ENCODE results near the gene ATG3.

The ATG3 gene

DNA sequence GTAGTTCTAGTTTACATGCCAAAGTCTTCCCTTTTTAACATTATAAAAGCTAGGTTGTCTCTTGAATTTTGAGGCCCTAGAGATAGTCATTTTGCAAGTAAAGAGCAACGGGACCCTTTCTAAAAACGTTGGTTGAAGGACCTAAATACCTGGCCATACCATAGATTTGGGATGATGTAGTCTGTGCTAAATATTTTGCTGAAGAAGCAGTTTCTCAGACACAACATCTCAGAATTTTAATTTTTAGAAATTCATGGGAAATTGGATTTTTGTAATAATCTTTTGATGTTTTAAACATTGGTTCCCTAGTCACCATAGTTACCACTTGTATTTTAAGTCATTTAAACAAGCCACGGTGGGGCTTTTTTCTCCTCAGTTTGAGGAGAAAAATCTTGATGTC, 21.3 kb upstream of the ATG3 start:
- ChIA-PET POLR2A (no interaction called here), CTCF (interaction anchor here (0.7 to 2.9 kb wide), 11 partner anchors 12 to 451 kb away, joined by 3 to 31 read pairs (median 5); no protein-coding TSS in a partner anchor)
- Histone ChIP-seq H3K9me3 (ENCODE audit: control insufficient read depth, insufficient read depth, low read depth, low read length) (no peaks in the 10 kb centered on the region), H3K4me3 (ENCODE audit: low read depth, low read length) (no peak overlapping the region), H3K27ac (ENCODE audit: extremely low read depth, low read depth, low read length) (no peak overlapping the region), H3K4me1 (ENCODE audit: control insufficient read depth, insufficient read depth, low read length) (no peaks in the 10 kb centered on the region), H3K36me3 (ENCODE audit: control insufficient read depth in 2 of 2, insufficient read depth in 1 of 2, low read length in 2 of 2) (peaks cover 0 to 54% of the 10 kb centered on the region in 2 experiments; a peak in 2 of 3 replicates)
- TF ChIP-seq ZEB2 (tag by site-specific recombination; IDR thresholded peaks at IDR 0.05) (no peak), ZNF501 (tag by site-specific recombination; IDR thresholded peaks at IDR 0.05) (no peak), ZNF394 (tag by site-specific recombination; IDR thresholded peaks at IDR 0.05; ENCODE audit: borderline replicate concordance) (no peak), KLF10 (tag by site-specific recombination; IDR thresholded peaks at IDR 0.05) (no peak), ZNF670 (tag by site-specific recombination; IDR thresholded peaks at IDR 0.05; ENCODE audit: low read depth) (no peak), ZNF138 (tag by site-specific recombination; IDR thresholded peaks at IDR 0.05; ENCODE audit: borderline replicate concordance) (no peak), YY2 (tag by site-specific recombination; IDR thresholded peaks at IDR 0.05) (no peak), ZNF76 (tag by site-specific recombination; IDR thresholded peaks at IDR 0.05; ENCODE audit: borderline replicate concordance, low read depth) (no peak), ZNF561 (tag by site-specific recombination; IDR thresholded peaks at IDR 0.05; ENCODE audit: borderline replicate concordance) (no peak), ZNF660 (tag by site-specific recombination; IDR thresholded peaks at IDR 0.05) (no peak), YY1 (tag by site-specific recombination; IDR thresholded peaks at IDR 0.05) (no peak), ZNF792 (tag by site-specific recombination; IDR thresholded peaks at IDR 0.05) (no peak), HOXD13 (CRISPR knock-in tag; IDR thresholded peaks at IDR 0.05; ENCODE audit: borderline replicate concordance) (no peak)
- TF ChIP-seq, protein P1, sequence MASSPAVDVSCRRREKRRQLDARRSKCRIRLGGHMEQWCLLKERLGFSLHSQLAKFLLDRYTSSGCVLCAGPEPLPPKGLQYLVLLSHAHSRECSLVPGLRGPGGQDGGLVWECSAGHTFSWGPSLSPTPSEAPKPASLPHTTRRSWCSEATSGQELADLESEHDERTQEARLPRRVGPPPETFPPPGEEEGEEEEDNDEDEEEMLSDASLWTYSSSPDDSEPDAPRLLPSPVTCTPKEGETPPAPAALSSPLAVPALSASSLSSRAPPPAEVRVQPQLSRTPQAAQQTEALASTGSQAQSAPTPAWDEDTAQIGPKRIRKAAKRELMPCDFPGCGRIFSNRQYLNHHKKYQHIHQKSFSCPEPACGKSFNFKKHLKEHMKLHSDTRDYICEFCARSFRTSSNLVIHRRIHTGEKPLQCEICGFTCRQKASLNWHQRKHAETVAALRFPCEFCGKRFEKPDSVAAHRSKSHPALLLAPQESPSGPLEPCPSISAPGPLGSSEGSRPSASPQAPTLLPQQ (tag by site-specific recombination; IDR thresholded peaks at IDR 0.05) = no peak
- TF ChIP-seq, protein P2, sequence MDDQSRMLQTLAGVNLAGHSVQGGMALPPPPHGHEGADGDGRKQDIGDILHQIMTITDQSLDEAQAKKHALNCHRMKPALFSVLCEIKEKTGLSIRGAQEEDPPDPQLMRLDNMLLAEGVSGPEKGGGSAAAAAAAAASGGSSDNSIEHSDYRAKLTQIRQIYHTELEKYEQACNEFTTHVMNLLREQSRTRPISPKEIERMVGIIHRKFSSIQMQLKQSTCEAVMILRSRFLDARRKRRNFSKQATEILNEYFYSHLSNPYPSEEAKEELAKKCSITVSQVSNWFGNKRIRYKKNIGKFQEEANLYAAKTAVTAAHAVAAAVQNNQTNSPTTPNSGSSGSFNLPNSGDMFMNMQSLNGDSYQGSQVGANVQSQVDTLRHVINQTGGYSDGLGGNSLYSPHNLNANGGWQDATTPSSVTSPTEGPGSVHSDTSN (CRISPR knock-in tag; IDR thresholded peaks at IDR 0.05) = no peak
- TF ChIP-seq, protein P3, sequence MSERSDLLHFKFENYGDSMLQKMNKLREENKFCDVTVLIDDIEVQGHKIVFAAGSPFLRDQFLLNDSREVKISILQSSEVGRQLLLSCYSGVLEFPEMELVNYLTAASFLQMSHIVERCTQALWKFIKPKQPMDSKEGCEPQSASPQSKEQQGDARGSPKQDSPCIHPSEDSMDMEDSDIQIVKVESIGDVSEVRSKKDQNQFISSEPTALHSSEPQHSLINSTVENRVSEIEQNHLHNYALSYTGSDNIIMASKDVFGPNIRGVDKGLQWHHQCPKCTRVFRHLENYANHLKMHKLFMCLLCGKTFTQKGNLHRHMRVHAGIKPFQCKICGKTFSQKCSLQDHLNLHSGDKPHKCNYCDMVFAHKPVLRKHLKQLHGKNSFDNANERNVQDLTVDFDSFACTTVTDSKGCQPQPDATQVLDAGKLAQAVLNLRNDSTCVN (tag by site-specific recombination; optimal IDR thresholded peaks at IDR 0.05) = no peak
- TF ChIP-seq, protein P4, sequence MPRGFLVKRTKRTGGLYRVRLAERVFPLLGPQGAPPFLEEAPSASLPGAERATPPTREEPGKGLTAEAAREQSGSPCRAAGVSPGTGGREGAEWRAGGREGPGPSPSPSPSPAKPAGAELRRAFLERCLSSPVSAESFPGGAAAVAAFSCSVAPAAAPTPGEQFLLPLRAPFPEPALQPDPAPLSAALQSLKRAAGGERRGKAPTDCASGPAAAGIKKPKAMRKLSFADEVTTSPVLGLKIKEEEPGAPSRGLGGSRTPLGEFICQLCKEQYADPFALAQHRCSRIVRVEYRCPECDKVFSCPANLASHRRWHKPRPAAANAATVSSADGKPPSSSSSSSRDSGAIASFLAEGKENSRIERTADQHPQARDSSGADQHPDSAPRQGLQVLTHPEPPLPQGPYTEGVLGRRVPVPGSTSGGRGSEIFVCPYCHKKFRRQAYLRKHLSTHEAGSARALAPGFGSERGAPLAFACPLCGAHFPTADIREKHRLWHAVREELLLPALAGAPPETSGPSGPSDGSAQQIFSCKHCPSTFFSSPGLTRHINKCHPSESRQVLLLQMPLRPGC (tag by site-specific recombination; IDR thresholded peaks at IDR 0.05) = no peak

DNA sequence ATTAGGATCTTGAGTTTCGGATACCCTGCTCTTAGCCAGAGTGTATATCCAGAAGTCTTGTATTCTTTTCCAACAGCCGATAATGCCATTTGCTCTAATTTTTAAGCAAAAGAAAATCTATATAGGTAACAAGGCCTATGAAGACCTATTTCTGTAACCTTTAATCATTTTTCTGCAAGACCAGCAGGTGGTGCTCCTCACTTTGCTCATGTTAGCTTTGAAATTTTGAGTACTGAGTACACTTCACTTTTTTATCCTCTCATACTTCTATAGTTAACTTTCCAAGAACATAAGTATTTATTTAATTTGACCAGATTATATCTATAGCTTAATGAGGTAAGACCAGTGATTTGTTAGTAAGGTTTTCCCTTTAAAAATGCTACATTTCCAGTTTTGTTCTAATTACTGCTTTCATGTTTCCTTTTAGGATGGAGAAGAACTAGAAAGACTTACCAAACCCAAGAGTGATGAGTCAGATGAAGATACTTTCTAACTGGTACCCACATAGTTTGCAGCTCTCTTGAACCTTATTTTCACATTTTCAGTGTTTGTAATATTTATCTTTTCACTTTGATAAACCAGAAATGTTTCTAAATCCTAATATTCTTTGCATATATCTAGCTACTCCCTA, 20.6 kb upstream of the ATG3 start:
- peaks cover 0 to 52% of the 10 kb centered on the region in 2 experiments; a peak in 2 of 3 replicates for H3K36me3 ChIP-seq (ENCODE audit: control insufficient read depth in 2 of 2, insufficient read depth in 1 of 2, low read length in 2 of 2)
- no peaks in the 10 kb centered on the region for H3K4me1 ChIP-seq (ENCODE audit: control insufficient read depth, insufficient read depth, low read length)
- no peaks in the 10 kb centered on the region for H3K9me3 ChIP-seq (ENCODE audit: control insufficient read depth, insufficient read depth, low read depth, low read length)
- ChIA-PET CTCF (interaction anchor here (0.7 to 2.9 kb wide), 26 partner anchors 8 to 432 kb away, joined by 3 to 31 read pairs (median 3); partner anchors contain the start of genes ATG3 and SLC35A5), POLR2A (interaction anchor here (1.0 kb wide), 1 partner anchor 59 kb away, joined by 3 read pairs; no protein-coding TSS in a partner anchor)
- H3K27ac ChIP-seq (ENCODE audit: extremely low read depth, low read depth, low read length) = no peak overlapping the region
- peak; percentile 60 for TF ChIP-seq ZNF654 (tag by site-specific recombination; IDR thresholded peaks at IDR 0.05; ENCODE audit: low read depth)
- TF ChIP-seq TCF7L2 (IDR thresholded peaks at IDR 0.05; ENCODE audit: borderline replicate concordance, low read depth, low read length) = no peak
- TF ChIP-seq ZEB2 (tag by site-specific recombination; IDR thresholded peaks at IDR 0.05) = no peak
- no peak for TF ChIP-seq ZNF16 (tag by site-specific recombination; IDR thresholded peaks at IDR 0.05; ENCODE audit: low read depth)
- TF ChIP-seq, protein P5, sequence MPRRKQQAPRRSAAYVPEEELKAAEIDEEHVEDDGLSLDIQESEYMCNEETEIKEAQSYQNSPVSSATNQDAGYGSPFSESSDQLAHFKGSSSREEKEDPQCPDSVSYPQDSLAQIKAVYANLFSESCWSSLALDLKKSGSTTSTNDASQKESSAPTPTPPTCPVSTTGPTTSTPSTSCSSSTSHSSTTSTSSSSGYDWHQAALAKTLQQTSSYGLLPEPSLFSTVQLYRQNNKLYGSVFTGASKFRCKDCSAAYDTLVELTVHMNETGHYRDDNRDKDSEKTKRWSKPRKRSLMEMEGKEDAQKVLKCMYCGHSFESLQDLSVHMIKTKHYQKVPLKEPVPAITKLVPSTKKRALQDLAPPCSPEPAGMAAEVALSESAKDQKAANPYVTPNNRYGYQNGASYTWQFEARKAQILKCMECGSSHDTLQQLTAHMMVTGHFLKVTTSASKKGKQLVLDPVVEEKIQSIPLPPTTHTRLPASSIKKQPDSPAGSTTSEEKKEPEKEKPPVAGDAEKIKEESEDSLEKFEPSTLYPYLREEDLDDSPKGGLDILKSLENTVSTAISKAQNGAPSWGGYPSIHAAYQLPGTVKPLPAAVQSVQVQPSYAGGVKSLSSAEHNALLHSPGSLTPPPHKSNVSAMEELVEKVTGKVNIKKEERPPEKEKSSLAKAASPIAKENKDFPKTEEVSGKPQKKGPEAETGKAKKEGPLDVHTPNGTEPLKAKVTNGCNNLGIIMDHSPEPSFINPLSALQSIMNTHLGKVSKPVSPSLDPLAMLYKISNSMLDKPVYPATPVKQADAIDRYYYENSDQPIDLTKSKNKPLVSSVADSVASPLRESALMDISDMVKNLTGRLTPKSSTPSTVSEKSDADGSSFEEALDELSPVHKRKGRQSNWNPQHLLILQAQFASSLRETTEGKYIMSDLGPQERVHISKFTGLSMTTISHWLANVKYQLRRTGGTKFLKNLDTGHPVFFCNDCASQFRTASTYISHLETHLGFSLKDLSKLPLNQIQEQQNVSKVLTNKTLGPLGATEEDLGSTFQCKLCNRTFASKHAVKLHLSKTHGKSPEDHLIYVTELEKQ (tag by site-specific recombination; IDR thresholded peaks at IDR 0.05; ENCODE audit: borderline replicate concordance) = no peak
- H3K4me3 ChIP-seq (ENCODE audit: low read depth, low read length) = no peak overlapping the region
